GM12874 (cell line): ENCODE results near the gene LTA.

Experiments used
- CTCF ChIP-seq: IDR thresholded peaks from 2 replicates; pipeline ENCODE4 v1.5.1; 2011; ENCODE audit warnings: low read depth, mild to moderate bottlenecking, control low read depth, low read length, moderate library complexity; ENCODE audit not compliant: insufficient read depth

The LTA gene

GRCh38 chr6:31545291-31545690 is 26.8 kb upstream of the LTA start:
- TF ChIP-seq CTCF, result no peak

DNA sequence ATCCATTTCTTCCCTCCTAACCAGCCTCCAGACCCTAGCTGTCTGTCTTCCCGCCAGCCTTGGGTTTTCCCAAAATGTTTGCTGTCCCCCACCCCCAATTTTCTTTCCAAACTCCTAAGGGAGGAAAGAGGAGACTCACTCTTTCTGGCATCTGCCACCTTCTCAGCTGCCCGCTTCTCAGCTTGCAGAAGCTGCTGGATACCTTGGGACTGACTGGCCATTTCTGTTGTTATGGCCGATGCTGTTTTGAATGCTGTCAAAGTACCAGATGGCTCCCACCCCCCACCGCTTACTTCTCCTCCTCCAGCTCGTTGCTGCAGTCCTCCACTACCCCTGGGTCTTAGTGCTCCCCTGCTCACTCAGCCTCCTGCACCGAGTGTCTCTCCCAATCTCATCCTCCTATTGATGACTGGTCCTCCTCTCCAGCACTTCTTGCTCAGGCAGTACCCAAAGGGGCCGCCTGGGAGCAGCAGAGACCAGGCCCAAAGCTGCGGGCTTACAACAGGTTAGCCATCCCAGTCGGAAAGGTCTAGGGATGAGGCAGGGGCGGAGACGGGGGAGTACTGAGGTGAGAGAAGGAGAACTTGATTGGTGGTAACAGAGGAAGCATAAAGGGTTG is 25.6 kb upstream of the LTA start, which contains the start of gene ATP6V1G2:
TSS of gene ATP6V1G2 (minus strand) at position 270 of the 619 bp plus-strand sequence. CDS start at position 221, 49 bp downstream.
- peak; percentile 97 for TF ChIP-seq CTCF

DNA sequence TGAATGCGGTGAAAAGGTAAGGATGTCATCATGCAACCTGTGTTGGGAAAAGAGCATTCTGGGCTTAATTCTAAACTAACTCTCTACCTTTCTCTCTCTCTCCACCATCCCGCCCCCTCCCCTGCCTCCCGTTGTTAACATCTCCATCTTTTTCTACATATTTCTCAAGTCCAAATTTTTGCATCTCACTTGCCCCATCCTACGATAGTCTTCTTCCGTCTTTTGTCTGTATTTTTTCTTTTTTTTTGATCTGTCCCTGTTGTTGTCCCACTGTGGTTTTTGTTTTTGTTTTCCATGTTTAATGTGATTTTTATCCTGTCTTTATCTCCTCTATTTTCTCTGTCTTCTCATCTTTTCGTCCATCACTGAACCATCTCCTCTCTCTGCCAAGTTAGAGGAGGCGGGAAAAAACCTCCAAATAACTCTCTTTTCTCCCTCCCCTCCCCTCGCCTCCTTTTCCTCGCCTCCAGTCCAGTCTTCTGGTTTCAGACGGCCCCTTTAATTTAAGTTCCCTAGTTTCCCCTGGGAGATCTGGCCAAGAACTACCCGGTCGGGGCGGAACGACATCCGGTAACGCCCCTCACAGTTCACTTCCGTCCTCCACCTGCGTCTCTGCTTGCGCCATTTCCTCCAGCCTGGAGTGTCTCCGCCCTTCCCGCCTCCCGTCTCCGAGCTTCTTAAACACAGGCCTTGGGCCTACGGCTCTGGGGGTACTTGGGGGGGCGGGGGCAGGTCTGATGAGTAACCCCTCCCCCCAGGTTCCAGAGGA is 24.9 kb upstream of the LTA start, which contains the start of gene NFKBIL1:
TSS of gene NFKBIL1 (plus strand) at position 651 of the 769 bp plus-strand sequence. CDS start at position 738, 87 bp downstream.
- TF ChIP-seq CTCF, result no peak

DNA sequence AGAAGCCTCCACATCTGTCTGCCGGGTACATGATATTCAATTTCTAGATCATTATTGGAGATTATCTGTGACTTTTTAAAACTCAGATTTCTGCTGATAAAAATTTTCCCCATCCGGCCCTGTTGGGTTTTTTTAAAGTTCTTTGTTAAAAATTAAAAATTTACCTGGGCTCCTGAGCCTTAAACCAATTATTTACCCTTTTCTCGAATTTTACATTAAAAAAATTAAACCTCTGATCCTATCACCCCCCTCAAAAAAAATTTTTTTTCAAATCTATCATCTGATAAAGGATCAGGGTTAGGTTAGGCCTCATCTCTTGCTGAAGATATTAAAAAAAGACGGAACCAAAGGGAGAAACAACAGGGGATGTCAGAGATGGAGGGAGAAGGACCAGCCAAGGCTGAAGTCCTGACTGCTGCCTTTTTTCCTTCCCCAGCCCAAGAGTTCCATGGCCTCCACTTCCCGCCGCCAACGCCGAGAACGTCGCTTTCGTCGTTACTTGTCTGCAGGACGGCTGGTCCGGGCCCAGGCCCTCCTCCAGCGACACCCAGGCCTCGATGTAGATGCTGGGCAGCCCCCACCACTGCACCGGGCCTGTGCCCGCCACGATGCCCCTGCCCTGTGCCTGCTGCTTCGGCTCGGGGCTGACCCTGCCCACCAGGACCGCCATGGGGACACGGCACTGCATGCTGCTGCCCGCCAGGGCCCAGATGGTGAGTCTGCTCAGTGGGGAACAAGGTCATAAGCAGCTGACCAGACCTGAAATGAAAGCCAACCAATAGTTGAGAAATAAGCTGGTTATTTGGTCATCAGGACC is 24.2 kb upstream of the LTA start:
- no peak for TF ChIP-seq CTCF

DNA sequence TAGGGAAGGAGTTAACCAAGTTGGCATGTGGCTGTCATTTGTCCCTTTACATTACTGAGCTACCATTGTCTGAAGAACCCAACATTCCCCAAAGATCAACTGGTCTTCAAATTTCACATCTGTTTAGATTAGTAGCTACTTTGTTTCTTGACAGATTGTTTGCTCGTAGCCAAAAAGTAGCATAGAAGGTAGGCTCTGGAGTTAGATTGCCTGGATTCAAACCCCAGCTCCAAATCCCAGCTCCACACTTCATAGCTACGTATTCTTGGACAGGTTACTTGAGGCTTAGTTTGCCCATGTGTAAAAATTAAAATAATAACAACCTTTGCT is 23.6 kb upstream of the LTA start:
- no peak for TF ChIP-seq CTCF

DNA sequence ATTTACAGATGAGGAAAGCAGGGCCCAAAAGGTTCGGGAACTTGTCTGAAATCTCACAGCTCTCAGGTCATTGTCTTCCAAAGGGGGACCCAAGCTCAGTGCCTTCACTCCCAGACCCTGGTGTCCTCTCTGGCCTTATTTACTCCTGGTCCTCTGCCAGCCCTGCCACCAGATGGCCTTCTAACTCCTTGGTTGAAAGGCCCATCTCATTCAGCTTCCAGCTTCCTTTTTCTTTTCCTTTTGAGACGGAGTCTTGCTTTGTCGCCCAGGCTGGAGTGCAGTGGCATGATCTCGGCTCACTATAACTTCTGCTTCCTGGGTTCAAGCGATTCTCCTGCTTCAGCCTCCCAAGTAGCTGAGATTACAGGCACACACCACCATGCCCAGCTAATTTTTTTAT is 20.7 kb upstream of the LTA start:
- TF ChIP-seq CTCF, result peak; percentile 72

DNA sequence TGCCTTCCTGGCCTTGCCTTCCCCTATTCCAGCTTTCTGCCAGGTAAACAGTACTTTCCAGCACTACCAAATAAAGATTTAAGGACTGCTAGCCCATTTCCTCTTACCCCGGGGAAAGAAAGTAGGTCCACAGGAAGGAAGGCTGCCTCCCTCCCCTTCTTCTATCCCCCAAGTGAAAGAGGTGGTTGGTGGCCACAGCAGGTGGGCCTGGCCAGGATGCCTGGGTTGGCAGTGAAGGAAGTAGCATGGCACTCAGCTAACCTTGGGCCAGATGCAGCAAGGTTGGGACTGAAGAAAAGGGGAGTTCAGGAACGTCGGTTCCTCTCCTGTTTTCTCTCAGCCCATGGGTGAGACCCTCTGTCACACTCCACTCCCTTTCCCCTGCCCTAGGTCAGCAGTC is 15.8 kb upstream of the LTA start:
- no peak for TF ChIP-seq CTCF
